Inflammatory macrophage treated with lipopolysaccharide for 4 hours (primary cell): ENCODE results near the gene GAS2.
A peak's percentile ranks its signal among the peaks of the same experiment; 100 is the strongest.

Experiments used
- DNase-seq: peaks from one replicate; pipeline ENCODE4 v3.0.0-alpha.2; 2020

GAS2 gene

DNA sequence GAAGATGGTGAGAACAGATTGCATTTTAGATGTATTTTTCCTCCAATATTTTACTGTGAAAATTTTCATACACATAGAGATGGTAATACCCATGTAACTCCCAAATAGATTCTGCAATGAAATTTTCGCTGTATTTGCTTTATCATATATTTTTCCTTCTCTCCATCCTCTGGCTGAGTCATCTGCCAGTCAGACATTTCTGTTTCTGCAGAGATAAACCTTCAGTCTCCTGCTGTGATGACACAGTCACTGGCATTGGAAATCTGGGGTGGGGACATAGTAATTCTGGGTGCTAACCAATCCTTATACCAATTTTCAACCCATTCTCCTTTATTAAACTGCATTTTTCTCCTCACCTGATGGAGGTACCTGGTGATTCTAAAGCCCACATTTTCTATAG is 129.5 kb downstream of the GAS2 start:
- no peak for DNase-seq

DNA sequence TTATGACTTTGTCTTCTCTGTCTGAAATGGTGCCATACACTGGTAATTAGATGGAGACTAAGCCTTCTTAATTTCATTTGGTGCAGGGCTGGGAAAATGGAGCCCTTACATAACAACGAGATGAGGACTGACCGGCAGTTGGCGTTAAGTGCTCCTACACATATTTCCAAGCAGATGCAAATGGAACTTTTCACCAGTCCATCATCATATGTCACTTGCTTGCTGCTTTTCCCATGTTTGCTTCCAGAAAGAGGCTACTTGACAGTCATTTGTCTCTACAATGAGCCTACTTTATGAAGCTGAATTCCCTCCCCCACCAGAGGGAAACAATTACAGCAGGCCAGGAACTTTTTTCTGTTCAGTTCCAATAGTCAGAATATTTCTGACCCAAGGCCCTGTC is 130.6 kb downstream of the GAS2 start:
- no peak for DNase-seq

DNA sequence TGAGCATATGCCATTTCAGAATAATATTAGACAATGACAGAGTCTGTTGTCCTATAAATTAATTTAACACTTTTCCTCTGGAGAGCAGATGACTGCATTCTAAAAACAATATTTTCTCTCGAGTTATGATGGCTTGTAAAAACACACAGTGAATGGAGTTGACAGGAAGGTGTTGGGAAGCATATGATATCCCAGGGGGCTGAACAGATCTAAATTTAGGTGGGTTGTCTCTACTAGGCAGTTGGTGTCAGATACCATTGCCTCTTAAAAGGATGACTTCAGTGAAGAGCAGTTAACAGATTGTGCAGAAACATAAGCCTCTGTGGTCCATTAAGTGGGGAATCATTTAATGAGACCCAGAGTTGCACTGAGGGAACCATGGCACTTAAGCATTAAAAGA is 132.5 kb downstream of the GAS2 start:
- DNase-seq: no peak

DNA sequence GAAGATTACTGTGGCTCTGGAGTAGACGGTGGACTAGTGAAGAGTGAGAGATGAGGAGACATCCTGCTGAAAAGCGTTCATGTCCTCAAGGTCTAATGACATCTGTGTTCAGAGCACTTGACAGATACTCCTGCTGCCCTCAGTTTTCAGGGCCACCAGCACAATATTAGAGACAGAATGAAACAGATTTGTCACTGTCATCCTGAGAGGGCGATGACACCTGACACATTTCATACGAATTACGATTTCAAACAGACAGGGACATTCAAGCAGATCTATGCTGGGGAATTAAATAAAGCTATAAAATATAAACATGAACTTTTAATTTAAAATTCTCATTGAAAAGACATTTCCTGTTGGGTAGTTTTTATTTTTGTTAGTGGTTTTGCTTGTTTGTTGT is 134.1 kb downstream of the GAS2 start:
- DNase-seq: no peak

DNA sequence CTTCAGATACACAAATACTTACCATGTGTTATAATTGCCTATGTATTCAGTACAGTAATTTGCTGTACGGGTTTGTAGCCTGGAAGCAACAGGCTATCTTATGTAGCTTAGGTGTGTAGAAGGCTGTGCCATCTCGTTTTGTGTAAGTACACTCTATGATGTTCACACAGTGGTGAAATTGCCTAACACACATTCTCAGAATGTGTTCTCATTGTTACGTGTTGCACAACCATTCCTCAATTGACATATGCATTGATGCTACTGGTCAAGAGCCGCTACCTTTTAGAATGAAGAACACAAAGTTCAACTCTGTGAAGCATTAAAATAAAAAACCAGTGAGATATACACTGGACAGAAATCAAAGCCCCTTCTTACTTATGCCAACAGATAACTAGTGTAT is 136.4 kb downstream of the GAS2 start:
- no peak for DNase-seq

DNA sequence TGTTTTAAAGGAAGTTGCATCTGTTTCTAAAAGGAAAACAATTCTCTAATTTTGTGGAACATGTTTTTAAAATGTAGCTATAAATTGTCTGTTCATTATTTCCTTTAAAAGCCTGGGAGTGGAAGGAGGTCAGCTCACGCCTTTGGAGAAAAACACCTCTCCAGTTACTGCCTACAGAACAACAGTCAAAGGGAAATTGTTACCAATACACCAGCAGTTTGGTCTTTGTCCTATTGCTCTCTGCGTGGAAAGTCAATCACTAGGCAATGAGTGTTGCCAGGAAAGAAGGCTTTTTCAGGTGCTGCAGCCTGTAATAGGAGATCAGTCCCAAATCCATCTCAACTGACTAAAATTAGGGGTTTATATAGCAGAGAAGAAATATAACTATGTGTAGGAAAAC is 141.0 kb downstream of the GAS2 start:
- DNase-seq: no peak

DNA sequence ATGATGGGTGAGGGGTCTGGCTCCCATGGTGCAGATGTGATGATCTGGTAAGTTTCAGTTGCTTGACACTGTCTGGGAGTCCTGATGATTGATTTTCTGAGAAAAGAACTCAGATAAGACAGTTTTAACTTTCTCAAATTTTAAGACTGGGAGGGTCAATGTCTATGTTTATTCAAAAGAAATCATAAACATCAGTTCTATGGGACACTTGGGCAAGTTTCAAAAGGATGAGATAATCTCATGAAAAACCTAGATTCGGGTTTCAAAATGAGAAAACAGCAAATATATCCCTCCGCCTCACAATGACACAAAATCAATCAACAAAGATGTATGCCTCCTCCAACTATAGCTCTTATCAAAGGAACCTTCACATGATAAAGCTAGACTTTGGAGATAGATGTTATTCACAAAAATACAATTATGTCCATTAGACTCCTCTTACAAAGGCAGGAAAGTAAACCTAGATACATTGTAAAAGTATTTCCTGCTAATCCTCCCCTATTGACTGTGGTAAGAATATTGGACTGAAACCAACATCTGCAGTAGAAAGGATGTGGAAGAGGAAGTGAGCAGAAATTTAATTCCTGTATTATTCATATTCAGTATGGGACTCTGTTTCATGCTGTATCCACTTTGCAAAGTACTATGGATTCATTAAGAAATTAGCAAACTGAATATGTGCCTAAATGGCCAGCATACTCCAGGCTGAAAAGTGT is 141.6 kb downstream of the GAS2 start:
- no peak for DNase-seq

DNA sequence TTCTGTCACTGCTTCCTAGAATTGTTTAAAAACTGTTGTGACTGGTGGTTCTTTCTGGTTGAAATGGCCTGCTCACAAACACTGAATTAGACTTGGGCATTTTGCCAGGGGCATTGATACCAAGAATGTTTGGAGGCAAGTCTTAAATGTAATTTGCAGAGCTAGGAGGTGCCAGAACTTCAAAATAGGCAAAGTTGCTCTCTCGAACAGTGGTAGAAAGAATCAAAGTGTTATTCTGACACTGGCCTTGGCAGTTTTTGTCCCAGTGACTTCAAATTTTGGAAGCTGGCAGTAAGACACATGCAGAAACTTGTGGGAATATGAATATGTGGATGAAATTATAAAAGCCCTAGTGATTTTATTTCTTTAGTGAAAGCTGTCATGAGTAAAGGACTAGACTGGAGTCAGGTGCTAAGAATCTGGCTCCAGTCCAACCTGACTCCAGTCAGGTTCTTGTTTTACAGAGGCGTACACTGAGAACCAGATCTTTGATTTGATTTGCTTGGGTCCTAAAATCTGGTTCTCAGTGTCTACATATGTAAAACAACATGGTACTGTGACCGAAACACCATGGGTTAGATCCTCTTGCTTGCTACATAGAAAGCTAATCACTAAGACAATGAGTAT is 142.3 kb downstream of the GAS2 start:
- no peak for DNase-seq

DNA sequence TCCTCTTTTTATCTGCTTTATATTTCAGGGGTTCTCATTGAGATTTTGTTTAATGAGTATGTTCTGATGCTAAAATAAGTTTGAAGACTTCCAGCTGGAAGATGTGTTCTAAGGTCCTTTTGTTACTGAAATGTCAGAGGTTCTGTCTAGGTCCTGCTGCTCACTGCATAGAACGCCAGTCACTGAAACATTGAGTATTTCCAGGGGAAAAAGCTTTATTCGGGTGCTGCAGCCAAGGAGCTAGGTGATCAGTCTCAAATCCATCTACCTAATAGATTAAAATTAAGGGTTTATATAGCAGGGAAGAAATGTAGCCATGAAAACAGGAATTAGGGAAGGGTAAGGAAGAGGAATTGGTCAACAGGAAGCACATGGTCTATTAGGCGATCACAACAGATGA is 143.5 kb downstream of the GAS2 start:
- DNase-seq: no peak

DNA sequence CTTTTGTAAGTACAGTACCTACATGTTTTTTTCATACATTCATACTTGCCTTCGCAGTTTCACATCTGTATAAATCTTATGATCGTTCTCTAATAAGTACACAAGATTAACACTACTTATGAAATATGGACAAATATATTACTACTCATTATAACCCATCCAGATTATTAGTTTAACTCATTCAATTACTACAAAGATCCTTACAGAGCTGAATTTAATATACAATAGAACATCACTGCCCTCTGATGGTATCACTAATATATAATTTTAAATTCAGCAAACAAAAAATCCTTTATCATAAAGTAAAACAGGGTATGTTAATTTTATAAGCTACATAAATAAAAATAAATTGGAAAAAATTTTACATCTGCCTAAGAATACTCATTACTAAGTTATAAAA is 155.8 kb downstream of the GAS2 start:
- DNase-seq: no peak

DNA sequence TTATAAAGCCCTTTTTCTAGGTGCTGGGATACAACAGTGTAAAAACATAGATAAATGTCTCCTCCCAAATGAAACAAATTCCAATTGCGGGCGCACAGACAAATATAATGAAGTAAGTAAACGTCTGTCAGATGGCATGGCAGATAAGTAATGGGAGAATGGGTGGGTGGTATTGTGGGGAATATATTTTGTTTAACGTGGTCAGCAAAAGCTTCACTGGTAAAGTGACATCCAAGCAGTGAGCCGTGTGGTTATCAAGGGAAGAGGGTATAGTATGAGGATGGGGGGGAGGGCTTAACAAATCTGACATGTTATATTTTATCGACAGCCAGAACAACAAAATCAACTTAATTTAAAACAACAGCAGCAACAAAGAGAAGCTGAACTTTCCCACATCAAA is 162.0 kb downstream of the GAS2 start:
- no peak for DNase-seq

DNA sequence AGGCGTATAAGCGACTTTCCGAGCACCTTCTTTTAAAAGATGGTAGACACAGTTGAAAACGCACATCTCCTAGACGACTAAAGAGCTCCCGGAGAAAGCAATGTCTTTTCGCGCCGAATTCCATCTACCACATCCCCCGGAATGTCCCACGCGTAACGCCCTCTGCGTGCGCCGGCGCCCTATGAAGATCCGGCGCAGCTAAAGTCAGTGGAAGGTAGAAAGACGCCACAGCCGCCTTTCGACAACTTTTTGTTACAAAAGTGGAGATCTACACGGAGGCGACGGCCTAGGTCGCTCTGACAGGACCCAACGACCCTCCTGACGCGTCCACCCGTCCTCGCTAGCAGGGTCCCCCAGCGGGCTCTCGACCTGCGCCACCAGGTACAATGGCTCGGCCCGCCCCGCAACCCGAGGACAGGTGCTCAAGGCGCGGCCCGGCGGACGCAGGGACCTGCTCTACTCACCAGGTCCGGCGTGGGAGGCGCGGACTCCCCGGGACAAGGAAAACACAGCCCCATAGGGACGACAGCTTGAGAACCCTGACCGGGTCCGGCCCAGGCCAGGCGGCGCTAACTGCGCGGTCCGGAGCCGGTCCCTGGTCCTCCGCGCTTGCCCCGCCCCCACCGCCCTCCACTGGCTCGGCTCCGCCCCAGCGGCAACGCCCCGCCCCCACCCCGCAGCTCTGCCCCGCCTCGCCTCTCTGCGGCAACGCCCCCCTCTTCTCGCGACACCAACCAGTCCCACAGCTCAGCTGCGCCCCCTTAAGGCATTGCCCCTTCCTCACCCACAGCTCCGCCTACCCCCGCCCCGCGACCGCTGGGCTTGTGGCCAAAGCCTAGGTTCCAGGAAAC is 163.0 kb downstream of the GAS2 start, which contains the start of gene SVIP:
Gene SVIP, minus strand, starts transcription at position 571 of the 851 bp plus-strand sequence. Its CDS starts 53 bp downstream, at position 518.
- DNase-seq: peak; percentile 82

DNA sequence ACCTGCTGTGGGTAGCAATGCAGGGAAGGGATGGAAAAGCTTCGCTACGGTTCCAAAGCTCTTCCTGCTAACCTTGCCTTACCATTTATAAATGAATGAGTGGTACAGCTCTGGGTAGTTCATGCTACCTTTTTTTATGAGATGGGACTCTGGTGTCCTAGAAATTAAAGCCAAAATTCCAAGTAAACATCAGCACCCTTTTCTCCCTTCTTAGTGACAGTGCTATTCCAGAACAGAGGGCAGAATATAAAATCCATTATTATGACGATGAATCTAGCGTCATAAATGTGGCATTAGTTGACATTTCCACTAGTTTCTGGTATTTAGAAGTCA is 163.6 kb downstream of the GAS2 start:
- DNase-seq: no peak

DNA sequence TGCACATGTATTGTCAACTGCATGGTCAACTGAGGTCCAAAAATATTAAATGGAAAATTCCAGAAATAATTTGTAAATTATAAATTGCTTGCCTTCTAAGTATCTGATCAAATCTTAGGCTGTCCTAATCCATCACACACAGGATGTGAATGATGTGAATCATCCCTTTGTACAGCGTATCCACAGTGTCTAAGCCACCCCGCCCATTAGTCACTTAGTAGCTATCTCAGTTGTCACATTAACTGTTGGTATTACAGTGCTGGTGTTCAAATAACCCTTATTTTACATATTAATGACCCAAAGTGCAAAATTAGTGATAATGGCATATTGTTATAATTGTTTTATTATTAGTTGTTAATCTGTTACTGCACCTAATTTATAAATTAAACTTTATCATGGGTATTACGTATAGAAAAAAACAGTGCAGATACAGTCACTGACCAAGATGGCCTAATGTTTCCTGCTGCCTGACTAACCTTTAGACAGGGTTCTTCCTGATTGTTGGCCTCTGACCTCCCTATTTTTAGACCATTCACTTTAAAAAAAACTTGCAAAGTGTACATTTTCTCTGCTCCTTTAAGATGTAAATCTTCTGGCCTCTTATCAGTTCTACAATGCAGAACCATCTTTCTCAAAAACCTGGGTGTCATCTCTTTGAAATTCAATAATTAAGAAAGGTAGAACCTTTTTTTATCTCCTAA is 166.1 kb downstream of the GAS2 start:
- peak; percentile 10 for DNase-seq

DNA sequence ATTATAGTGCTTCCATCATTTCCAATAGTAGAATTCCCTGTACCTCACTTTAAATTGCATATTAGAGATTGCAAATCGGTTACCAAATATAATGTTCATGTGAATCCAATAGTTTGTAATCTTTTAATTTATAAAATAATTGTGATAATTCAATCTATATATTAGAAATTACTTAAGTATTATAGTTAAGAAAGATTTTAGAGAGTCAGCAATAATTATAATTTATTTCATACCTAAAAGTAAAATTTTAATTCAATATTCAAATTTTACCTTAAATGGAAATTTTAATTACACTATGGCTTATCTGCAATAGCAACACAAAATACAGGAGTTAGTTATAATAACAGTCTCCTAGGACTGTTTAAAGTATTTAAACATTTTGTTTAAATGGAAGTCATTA is 180.3 kb downstream of the GAS2 start:
- DNase-seq: no peak

DNA sequence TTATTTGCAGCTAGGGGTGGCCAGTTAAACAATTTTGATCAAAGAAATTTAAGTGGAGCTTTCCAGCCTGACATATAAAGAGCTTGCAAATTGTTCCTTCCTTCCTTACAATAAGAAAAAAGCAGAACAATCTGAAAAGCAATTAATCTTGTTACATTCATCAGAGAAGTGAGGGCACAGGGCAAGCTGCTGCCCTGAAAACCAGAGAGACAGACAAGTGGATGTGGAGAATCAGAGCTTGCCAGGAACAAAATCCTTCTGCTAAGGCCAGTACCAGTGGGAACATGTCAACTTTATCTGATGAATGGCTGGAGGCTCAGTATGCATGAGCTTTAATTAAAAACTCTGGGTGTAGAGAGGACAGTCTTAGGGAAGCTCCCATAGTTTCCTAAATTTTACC is 185.1 kb downstream of the GAS2 start:
- no peak for DNase-seq

DNA sequence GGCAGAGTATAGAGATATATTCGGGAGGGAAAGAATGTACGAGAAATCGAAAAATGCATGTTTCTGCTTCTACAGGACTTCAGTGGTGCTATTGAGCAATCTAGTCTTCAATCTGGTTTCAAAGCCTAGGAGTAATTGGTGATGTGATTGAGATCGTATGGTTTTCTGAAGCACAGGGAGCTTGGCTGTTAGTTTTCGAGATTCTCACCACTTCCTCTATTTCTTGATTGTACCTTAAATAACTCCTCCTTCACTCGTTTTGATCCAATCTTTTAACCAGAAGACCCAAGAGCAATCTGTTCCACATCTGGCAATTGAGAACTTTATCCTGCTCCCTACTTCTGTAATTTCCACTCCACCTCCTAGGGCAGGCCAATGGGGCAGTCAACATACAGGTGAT is 193.3 kb downstream of the GAS2 start:
- no peak for DNase-seq

DNA sequence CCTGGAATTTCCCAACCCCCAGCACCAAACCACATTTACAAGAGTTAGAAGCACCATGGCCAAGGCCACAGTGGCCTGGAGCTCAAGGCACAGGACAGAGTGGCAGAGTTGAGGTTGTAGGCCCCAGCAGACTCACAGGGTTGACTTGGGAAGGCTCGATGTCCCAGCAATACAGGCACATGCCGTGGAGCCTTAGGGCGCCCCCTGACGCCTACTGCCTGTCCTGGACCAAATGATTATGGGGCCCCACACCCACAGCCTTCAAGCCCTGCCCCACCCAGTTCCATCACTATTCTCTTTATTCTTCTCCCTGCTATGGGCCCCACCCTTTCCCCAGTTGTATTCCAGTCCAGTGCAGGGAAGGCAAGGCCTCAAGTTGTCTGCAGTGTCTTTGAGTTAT is 193.8 kb downstream of the GAS2 start, which contains the start of gene CCDC179:
Gene CCDC179, minus strand, starts transcription at position 234 of the 400 bp plus-strand sequence. Its CDS starts 53 bp downstream, at position 181.
- DNase-seq: no peak
